Measurements from ENCODE around the gene NOXO1. TPM values are rescaled to one million over a fixed set of nuclear protein-coding genes. Genes with fewer than 3 reads are reported as not detected.
A peak's percentile ranks its signal among the peaks of the same experiment; 100 is the strongest.

NOXO1 gene
- total and polyA plus RNA-seq, 10 of the 15 experiments (the other 5 are each of a cell fraction or from before 2014, with no cell fraction given) = 0.09 to 0.76 (median 0.26) TPM; not detected in 4

DNA sequence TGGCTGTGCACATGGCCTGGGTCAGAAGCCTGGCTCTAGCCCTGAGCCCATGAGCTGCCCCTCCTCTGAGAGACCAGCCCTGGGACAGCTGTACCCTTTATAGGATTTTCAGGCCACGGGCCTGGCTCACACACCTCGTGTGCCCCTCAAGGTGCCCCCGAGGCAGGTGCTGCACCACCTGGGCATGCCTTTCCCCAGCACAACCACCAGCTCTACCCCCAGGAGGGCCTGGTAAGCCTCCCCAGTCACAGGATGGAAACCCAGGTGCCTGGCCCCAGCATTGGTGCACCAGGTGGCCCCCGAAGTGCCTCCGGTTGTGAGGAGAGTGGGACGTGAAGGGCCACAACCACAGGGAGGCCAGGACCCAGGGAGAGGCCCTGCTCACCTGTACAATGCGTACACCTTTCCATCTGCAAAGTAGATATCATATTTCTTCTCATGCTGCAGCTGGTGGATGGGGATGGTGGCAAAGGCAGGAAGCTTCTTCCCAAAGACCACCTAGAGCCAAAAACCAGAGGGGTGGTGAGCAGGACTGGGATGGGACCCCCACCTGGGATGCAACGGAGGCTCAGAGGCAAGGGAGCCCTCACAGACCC is 22.1 kb upstream of the NOXO1 start:
- intact Hi-C loops (cut with micrococcal nuclease; ENCODE audit: unreplicated experiment) (no loop called here), in situ Hi-C loops (cut with MboI) (no loop called here)
- no peak for TF ChIP-seq ZBTB33 (IDR thresholded peaks at IDR 0.05)
- TF ChIP-seq, protein P1, sequence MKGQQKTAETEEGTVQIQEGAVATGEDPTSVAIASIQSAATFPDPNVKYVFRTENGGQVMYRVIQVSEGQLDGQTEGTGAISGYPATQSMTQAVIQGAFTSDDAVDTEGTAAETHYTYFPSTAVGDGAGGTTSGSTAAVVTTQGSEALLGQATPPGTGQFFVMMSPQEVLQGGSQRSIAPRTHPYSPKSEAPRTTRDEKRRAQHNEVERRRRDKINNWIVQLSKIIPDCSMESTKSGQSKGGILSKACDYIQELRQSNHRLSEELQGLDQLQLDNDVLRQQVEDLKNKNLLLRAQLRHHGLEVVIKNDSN (IDR thresholded peaks at IDR 0.05; ENCODE audit: borderline replicate concordance, extremely low read length, insufficient read depth, low read depth, low read length) = no peak
- TF ChIP-seq POLR2A (IDR thresholded peaks at IDR 0.05; ENCODE audit: low read depth, low read length) = peak; percentile 0; the same call in 1 of the 2 replicates
- H4K20me1 ChIP-seq (ENCODE audit: control insufficient read depth, insufficient read depth) = peaks cover 6% of the 10 kb centered on the region
- 52% methylated on average over 8 of the region's 8 CpGs for WGBS (ENCODE audit: insufficient coverage, insufficient replicate concordance, low lambda C conversion rate, missing lambda C conversion rate)
- H2AFZ ChIP-seq (ENCODE audit: control insufficient read depth, low read depth, low read length) = no peak overlapping the region
- FAIRE-seq = no peak
- peak overlapping the region; percentile 38; the same call in 1 of the 2 replicates for H3K4me2 ChIP-seq (ENCODE audit: control insufficient read depth, insufficient read depth)
- CTCF ChIA-PET = interaction anchor here (0.6 to 4.3 kb wide), 18 partner anchors 10 to 484 kb away, joined by 3 to 54 read pairs (median 5); partner anchors contain the start of genes NDUFB10, NOXO1, NUBP2 and SPSB3
- H3K4me1 ChIP-seq (ENCODE audit: control insufficient read depth, insufficient read depth, low read length) = peaks cover 15% of the 10 kb centered on the region
- no peak for ATAC-seq
- H3K27ac ChIP-seq (ENCODE audit: control insufficient read depth, insufficient read depth) = no peak overlapping the region
- RAD21 ChIA-PET (ENCODE audit: unreplicated experiment) = interaction anchor here (0.6 to 2.5 kb wide), 4 partner anchors 11 to 152 kb away, joined by 3 to 14 read pairs (median 4); partner anchors contain the start of gene RPL3L
- no peak overlapping the region for H3K9ac ChIP-seq (ENCODE audit: control insufficient read depth, insufficient read depth, low read length)
- H3K27me3 ChIP-seq (replicated peaks in 1 of 2; ENCODE audit: control insufficient read depth in 2 of 2, insufficient read depth in 2 of 2, low read length in 1 of 2) = no peaks in the 10 kb centered on the region
- H3K4me3 ChIP-seq = no peak overlapping the region
- no TSS peak for BruUV-seq (replicated peaks)
- SMC1A ChIA-PET (ENCODE audit: uncharacterized antibody, unreplicated experiment) = interaction anchor here (1.0 to 2.1 kb wide), 5 partner anchors 14 to 152 kb away, joined by 3 to 14 read pairs (median 4); partner anchors contain the start of gene TRAF7
- DNase-seq (ENCODE audit: low read depth, low spot score) = no peak
- POLR2A ChIA-PET = interaction anchor here (0.8 to 2.2 kb wide), 6 partner anchors 10 to 152 kb away, joined by 4 to 10 read pairs (median 4); partner anchors contain the start of genes NOXO1 and TRAF7
- H3K79me2 ChIP-seq (ENCODE audit: control insufficient read depth, insufficient read depth, low read length) = peaks cover 45% of the 10 kb centered on the region
- H3K36me3 ChIP-seq (ENCODE audit: control insufficient read depth in 2 of 2, insufficient read depth in 2 of 2, low read length in 1 of 2) = peaks cover 0 to 45% of the 10 kb centered on the region in 2 experiments; a peak in 3 of 4 replicates
- no peaks in the 10 kb centered on the region for H3K9me3 ChIP-seq (replicated peaks; ENCODE audit: control insufficient read depth, insufficient read depth, low read length)

Measured in GM12878 (cell line).